Activated CD4-positive, CD25-positive, alpha-beta regulatory T cell (primary cell): Measurements from ENCODE around the gene ABHD11.
"Not testable (repeated sequence)": the region's sequence is repeated elsewhere in the genome, so short reads cannot be mapped to it uniquely, and the experiment has no call there.

ENCODE experiments used
- DNase-seq, 4 experiments: peaks; one replicate each; lab custom pipeline; 2025; lab: John Stamatoyannopoulos, UW

The ABHD11 gene

DNA sequence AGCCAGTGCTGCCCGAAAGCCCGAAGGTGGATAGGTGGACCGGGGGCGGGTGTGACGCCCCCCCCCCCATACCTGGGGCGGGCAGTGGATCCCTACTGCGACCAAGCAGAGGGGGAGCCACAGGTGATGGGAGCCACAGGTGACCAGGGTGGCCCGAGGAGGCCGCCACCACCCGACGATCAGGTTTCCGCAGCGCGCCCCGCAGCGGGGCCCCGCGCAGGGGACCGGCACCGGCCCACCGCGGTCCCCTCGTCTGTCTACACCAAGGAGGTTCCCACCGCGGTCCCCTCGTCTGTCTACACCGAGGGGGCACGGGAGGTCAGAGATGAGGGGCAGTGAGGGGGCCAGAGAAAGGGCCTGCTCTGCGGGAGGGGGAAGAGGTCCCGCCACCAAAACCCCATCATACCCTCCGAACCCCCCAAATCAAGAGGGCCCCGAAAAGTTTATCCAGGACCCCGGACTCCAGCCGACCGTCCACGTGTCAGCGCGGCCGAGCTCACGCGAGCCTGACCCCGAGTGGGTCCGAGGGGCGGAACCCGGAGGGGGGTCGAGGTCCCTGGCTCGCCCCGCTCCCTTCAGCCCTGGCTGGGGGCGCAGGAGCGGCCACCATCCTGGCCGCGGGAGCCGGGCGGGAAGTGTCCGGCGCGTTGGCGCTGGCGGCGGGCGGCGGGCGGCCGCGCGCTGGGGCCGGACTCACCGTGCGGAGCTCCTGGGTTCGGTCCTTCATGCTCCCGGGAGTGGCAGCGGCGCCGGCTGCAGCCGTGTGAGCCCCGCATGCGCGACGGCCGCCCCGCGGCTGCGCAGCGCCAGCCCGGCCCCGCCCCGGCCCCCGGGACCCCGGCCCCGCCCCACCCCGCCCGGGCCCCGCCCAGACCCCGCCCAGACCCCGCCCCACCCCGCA, 19.4 kb downstream of the ABHD11 start, which contains the start of gene STX1A:
STX1A (minus strand) TSS at position 765 of the 901 bp plus-strand sequence; CDS start at position 727, 38 bp downstream.
- peak; percentile 47 to 54 (median 51) for DNase-seq

DNA sequence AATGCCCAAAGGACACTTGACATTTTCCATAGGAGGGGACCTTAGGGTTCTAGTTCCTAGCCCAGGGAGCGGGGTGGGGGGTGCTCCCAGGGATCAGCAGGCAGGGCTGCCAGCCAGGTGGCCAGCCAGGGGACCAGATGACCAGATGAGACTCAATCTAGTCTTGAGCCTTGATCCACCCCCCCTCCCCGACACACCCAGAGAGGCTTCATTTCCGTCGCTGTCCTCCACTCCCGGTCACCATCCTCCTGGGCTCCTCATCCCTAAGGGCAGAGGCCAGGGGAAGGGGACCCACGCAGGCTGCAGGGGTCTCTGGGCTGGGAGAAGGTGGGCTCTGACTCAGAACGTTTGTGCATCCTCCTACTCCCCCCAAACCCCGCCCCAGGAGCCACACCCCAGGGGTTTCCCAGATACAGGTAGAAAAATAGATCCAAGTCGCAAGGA, 20.1 kb downstream of the ABHD11 start:
- no peak for DNase-seq

DNA sequence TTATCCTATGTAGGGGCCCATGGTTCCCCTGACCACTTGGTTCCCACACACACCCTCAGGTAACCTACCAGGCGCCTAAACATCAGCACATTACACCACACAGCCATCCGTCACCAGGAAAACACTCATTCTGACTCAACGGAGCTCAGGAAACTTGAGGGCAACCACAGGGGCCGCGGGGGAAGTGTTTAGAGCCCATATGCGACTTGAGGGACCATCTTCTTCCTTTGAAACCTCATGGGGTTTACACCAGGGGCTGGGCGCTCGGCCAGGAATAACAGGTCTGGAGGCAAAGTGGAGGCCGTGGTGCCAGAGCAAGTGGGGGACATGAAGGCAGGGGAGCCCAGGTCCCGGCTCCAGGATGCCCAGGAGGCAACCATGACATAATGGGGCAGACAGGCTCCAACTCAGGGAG, 20.6 kb downstream of the ABHD11 start:
- peak; percentile 12 to 49 (median 32) for DNase-seq

DNA sequence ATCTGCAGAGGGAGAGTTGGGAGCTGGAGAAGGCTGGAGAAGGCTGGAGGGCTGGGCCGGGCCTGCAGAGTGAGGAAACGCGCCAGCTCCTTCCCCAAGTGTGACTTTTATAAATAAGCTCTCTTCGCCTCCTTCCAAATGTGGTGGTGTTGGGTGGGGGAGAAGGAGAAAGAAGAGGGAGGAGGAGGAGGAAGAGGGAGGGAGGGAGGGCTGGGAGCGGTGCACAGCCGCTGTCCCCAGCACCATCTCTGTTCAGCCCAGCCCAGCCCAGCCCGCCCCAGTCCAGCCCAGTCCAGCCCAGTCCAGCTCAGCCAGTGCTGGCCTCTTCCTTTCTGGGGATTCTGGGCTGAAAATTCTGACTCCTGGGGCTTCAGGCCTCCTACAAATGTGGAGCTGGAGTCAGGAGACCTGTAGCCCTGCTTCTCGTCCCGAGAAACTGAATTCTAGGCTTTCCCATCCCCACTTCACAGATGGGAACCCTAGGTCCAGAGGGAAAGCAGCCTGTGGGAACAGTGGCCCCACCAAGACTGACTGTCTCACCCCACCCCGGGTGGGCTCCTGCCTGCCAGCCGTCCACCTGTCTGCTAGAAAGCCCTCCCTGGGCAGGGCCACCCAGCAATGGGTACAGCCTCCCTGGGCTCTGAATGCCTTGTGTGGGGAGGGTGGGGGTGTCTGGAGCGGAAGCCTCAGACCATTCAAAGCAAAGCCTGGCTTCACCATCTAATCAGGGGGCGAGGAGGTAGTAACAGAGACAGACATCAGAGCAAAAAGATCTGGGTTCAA, 21.4 kb downstream of the ABHD11 start:
- DNase-seq, result no peak

- DNase-seq, result no peak
These were observed 22.2 kb downstream of the ABHD11 start for GRCh38 chr7:73716318-73716890.

DNA sequence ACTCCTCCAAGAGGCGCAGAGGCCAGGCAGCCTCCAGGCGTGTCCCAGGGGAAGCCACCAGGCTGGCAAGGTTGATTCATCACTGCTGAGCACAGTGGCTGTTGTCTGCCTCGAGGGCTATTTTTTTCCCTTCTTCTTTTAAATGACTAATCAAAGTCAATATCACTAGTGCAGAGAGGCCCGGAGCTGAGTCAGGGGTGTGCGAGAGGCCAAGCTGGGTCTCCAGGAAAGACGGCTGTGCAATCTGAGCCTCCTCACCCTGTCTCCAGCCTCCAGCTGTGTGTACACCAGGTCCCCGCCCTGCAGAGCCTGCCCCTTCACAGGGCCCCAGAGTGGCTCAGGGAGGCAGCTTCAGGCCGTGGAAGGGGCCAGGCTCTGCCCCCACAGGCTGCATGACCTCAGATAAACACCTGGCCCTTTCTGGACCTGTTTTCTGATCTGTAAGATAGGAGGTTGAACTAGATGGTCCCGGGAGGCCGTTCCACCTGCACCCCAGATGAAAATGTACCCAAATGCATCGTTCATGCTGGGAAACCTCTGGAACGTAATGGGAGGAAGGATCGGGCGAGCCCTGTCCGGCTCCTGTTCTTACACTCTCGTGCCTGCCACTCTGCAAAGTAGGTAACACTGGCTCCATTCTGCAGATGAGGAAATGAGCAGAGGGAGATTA, 22.8 kb downstream of the ABHD11 start:
- DNase-seq, result peak in 2 of 4 experiments; percentile 22 to 37

DNA sequence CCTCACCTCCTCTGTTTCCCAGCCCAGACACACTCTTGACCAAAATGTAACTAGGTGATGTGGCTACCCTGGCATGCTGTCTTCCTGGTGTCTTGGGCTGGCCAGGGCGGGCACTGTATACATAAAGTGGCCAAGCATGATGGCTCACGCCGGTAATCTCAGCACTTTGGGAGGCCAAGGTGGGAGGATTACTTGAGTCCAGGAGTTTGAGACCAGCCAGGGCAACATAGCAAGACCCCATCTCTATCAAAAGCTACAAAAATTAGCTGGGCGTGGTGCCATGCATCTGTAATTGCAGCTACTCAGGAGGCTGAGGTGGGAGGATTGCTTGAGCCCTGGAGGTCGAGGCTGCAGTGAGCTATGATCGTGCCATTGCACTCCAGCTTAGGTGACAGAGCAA, 25.3 kb downstream of the ABHD11 start:
- DNase-seq, result not testable (repeated sequence)

GRCh38 chr7:73712773-73713172, 25.8 kb downstream of the ABHD11 start:
- DNase-seq, result no peak

GRCh38 chr7:73708961-73709549, 29.5 kb downstream of the ABHD11 start:
- DNase-seq, result no peak

DNA sequence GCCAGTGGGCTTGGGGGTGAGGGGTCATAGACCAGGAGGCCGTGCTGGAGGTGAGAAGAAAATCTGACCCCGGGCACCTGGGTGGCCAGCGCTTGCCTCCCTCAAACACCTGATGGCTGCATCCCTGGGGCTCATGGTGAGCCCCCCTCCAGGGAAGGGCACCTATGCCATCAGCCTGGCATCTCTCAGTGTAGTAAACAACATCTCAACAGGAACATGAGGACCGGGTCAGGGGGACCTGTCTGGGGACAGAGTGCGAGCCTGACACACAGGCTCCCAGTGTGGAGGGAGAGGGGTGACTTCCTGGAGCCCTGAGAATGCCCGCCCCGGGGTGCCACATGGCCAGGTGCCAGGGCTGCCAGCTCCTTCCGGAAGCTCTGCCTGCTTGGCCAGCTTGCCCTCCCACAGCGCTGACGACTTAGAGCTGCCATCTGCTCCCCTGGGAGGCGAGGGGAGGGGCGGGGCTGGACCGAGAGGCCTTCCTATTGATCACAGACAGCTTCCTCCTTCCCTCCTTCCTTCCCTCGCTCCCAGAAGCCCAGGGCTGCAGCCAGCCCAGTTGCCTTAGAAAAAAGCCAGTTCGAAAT, 31.5 kb downstream of the ABHD11 start:
- DNase-seq, result peak in 1 of 4 experiments; percentile 24

DNA sequence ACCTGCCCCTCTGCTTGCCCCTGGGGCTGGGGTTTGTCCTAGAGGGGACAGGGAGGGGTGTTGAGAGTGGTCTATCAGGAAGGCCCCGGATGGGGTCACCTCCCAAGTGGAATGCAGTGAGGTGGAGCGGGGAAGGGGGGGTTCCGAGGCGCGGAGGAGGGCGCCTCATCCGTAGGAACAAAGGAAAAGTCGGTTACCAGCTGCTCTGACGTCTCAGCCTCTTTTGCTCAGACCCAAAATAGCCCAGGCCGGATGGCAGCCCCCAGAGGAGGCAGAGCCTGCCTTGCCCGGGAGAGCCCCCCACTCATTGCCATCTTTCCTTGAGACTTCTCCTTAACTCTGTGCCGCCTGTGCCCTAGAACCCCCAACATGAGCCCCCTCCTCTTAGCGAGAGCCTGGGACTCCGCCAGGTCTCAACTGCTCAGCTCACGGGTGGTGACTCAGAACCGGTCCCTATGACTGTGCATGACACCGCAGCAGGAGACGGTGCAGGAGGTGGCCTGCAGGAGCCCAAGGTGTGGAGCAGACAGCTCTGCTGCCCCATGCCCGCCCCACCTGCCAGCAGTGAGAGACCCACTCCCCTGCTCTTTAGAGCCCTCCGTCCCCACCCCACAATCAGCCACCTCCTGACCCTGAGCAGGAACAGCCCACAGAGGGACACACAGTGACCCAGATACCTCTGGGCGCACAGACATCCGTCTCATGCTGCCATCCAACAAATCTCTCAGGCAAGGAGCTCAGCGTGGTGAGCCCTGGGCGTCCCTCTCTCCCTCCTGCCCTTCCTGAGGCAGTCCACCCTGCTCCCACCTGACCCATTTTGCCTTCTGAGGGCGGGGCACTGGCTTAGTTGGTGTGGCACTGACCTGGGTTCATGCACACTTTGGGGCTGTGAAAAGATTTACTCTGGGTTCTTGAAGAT, 32.2 kb downstream of the ABHD11 start:
- DNase-seq, result peak in 1 of 4 experiments; percentile 17

GRCh38 chr7:73705551-73705920, 33.1 kb downstream of the ABHD11 start:
- DNase-seq, result no peak

DNA sequence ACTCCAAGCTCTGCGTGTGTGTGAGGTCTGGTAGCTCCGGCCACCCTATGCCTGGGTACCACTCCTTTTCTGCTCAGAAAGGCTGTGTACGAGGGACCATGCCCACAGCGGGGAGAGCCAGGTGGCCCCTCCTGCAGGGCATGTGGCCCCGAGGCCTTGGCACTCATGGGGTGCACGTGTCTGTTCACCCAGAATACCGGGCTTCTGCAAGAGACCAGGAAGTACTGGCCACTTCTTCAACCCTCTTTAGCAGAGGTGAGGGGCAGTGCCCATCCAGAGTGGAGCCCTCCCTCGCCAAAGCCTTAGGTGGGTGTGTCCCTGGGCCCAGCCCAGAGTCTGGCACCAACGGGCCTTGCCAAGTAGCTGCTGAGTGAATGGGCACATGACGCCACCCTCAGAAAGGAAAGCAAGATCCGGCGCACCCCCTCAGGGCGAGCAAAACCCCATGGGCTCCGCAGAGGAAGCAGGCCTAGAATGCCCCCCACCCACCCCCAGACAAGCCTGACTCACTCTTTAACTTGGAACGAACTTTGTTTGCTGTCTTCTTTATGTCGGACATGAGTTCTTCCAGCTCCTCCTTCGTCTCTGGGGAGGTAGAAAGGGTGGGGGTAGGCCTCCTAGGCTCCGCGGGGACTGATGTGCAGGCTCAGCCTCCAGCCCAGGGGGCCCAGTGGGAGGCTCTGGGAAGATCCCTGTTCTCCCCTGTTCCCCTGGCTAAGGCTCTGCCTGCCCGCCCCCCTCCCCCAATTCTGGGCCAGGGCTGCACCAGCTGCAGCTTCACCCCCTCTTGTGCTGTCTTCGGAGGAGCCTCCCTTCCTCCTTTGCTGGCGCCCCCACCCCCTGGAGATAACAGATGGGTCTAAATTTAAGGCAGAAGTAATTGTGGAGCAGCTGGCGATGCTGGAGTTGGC, 33.7 kb downstream of the ABHD11 start:
- DNase-seq, result no peak

DNA sequence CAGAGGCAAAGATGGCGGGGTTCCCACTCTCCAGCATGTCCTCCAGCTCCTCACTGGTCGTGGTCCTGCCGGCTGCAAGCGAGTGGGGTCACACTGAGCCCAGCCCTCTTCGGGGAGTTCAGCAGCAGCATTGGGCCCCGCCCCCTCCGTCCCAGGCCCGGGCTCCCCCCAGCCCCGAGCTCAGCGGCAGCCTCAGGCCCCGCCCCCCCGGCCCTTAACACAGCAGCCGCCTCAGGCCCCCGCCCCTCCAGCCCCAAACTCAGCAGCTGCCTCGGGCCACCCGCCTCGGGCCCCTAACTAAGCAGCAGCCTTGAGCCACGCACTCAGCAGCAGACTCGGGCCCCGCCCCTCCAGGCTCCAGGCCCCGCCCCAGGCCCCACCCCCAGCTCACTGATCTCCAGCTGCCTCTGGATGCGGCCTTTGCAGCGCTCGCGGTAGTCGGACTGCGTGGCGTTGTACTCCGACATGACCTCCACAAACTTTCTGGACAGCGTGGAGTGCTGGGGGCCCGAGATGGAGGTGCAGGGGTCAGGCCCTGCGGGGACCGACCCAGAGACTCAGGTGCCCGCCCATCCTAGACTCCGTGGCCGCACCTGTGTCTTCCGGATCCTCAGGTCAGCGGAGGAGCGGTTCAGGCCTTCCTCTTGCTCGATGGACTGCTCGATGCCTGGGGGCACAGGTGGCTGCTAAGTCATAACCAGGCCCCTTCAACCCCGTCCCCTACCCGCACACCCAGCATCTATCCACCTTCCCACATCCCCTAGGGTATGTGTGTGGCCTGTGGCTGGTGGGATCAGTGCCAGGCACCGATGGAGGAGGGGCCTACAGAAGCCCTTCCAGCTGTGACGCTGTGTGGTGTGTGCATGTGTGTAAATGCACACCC, 34.6 kb downstream of the ABHD11 start:
- DNase-seq, result peak in 2 of 4 experiments; percentile 10 to 24

GRCh38 chr7:73703225-73703624, 35.4 kb downstream of the ABHD11 start:
- DNase-seq, result no peak

GRCh38 chr7:73702665-73703064, 35.9 kb downstream of the ABHD11 start:
- no peak for DNase-seq

DNA sequence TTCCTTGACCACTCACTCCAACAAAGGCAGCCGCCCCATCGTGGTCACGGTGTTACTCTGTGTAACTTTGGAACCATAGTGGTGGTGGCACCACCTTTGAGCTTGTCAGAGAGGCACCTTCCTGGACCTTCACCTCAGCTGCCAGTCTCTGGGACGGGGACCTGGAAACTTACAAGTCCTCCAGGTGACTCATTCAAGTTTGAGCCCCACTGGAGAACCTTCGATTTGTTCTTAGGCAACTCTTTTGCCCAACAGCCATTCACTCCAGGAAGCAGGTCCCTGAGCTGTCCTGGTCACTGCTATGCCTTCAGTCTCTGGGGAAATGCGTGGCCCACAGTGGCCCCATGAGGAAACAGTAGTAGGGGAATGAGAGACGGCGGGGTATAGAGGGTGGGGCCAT, 36.4 kb downstream of the ABHD11 start:
- DNase-seq, result no peak
